Activated B cell treated with CpG ODN at 0.5 μM for 24 hours (primary cell): ENCODE results near the gene ARRDC3. TPM values are rescaled to one million over a fixed set of nuclear protein-coding genes. Genes with fewer than 3 reads are reported as not detected.

Experiments used
- ATAC-seq: fragments of 200-7000 bp; cut with Tn5 transposase; one replicate; pipeline ENCODE4 v1.10.0; 2021; ENCODE audit warnings: low read depth, mild to moderate bottlenecking, moderate library complexity
- CTCF ChIA-PET: fragments of 350-600 bp; sonication (Branson Sonifier 250); formaldehyde crosslinking; loops from one replicate; lab custom pipeline; 2021; ENCODE audit warnings: antibody characterized with exemption; lab: Charles Lee
- POLR2A ChIA-PET: fragments of 350-600 bp; sonication (Branson Sonifier 250); formaldehyde crosslinking; loops from one replicate; lab custom pipeline; 2021; ENCODE audit warnings: antibody characterized with exemption; lab: Charles Lee
- DNase-seq: peaks from one replicate; pipeline ENCODE4 v3.0.0; 2022
- H3K27ac Mint-ChIP-seq: one replicate; pipeline ENCODE4 v1.8.0; 2020; ENCODE audit warnings: mixed read lengths
- H3K27me3 Mint-ChIP-seq: one replicate; pipeline ENCODE4 v1.8.0; 2021; ENCODE audit warnings: mixed read lengths
- H3K36me3 Mint-ChIP-seq: one replicate; pipeline ENCODE4 v1.8.0; 2021; ENCODE audit warnings: low read depth, mixed read lengths
- H3K4me1 Mint-ChIP-seq: one replicate; pipeline ENCODE4 v1.8.0; 2021; ENCODE audit warnings: mixed read lengths
- H3K4me3 Mint-ChIP-seq: one replicate; pipeline ENCODE4 v1.8.0; 2020; ENCODE audit warnings: mild to moderate bottlenecking, mixed read lengths
- H3K9me3 Mint-ChIP-seq: one replicate; pipeline ENCODE4 v1.8.0; 2020; ENCODE audit warnings: mixed read lengths
- intact Hi-C: fragments of 100-400 bp; cut with micrococcal nuclease; formaldehyde crosslinking; loops from one replicate; pipeline ENCODE4 v1.15.1; 2024
- total RNA-seq: library from RNA; stranded (reverse); gene quantifications from 2 replicates; pipeline ENCODE4 v1.2.3, GENCODE V29; 2022
- TF ChIP-seq, protein P1 (sequence below): fragments of 200-600 bp; IDR thresholded peaks from one replicate; pipeline ENCODE4 v1.8.0; 2022; ENCODE audit warnings: antibody characterized with exemption, mild to moderate bottlenecking

ARRDC3 gene
- total RNA-seq, 1 donor from 2014 or later: 65.3 TPM

DNA sequence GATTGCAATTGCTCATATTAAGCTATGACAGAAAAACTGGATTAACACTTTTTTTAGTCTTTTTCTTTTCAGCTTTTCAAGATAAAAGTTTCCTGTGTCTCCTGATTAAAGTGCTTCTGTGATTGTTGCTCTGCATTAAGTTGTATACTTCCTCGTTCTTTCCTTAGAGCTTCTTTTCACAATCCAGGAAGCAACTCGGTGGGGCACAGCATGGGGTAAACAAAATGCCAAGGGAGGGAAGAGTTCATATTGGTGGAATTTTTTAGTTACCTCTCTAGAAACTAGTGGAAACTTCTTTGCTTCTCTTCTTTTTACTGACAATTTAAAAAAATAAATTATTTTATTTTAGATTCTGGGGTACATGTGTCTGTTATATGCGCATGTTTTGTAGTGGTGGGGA is 37.8 kb upstream of the ARRDC3 start:
- no peaks in the 10 kb centered on the region for H3K27me3 Mint-ChIP-seq
- no peak for ATAC-seq
- TF ChIP-seq, protein P1, sequence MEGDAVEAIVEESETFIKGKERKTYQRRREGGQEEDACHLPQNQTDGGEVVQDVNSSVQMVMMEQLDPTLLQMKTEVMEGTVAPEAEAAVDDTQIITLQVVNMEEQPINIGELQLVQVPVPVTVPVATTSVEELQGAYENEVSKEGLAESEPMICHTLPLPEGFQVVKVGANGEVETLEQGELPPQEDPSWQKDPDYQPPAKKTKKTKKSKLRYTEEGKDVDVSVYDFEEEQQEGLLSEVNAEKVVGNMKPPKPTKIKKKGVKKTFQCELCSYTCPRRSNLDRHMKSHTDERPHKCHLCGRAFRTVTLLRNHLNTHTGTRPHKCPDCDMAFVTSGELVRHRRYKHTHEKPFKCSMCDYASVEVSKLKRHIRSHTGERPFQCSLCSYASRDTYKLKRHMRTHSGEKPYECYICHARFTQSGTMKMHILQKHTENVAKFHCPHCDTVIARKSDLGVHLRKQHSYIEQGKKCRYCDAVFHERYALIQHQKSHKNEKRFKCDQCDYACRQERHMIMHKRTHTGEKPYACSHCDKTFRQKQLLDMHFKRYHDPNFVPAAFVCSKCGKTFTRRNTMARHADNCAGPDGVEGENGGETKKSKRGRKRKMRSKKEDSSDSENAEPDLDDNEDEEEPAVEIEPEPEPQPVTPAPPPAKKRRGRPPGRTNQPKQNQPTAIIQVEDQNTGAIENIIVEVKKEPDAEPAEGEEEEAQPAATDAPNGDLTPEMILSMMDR: no peak
- ChIA-PET POLR2A (no interaction called here), CTCF (interaction anchor here (0.7 to 8.4 kb wide), 8 partner anchors 10 to 556 kb away, joined by 3 to 179 read pairs (median 15); partner anchors contain the start of gene ARRDC3)
- no peak overlapping the region for H3K27ac Mint-ChIP-seq
- H3K9me3 Mint-ChIP-seq: no peaks in the 10 kb centered on the region
- H3K36me3 Mint-ChIP-seq: no peaks in the 10 kb centered on the region
- H3K4me3 Mint-ChIP-seq: no peak overlapping the region
- no peak for DNase-seq
- no peaks in the 10 kb centered on the region for H3K4me1 Mint-ChIP-seq
- intact Hi-C loops: no loop called here

DNA sequence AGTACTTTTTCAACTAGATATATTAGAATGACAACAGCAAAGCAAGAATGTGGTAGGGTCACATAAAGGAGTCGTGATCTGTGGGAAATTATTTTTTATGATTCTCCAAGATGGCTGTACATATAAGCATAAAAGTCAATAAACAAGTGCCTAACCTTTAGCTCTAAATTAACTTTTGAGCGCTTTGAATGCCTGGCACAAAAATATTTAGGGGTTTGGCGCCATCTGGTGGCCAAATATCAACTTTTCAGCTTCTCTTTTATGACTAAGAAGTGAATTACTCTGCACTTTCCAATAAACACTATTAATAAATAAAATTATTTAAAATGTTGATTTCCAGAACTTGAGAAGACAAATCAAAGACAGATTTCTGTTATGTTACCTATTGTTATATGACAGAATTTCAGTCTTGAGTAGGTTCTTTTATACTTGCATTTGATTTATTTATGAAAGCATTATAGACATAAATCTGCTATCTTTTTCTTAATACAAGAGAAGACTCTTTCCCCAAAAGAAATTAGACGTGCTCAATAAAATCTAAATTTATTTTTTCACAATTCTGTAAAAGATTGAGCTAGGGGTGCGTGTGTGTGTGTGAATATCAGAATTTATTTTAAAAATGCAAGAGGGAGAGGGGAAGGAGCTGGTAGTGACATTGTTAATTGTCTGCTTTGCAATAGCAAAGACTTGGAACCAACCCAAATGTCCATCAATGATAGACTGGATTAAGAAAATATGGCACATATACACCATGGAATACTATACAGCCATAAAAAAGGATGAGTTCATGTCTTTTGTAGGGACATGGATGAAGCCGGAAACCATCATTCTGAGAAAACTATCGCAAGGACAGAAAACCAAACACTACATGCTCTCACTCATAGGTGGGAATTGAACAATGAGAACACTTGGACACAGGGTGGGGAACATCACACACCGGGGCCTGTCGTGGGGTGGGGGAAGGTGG is 36.7 kb upstream of the ARRDC3 start:
- DNase-seq (peak; percentile 21), ATAC-seq (no peak)
- no peaks in the 10 kb centered on the region for H3K36me3 Mint-ChIP-seq
- intact Hi-C loops: loop anchor here (1.0 to 5.0 kb wide), 6 partner anchors 35 to 618 kb away; no protein-coding TSS in a partner anchor
- H3K27ac Mint-ChIP-seq: no peak overlapping the region
- POLR2A ChIA-PET: interaction anchor here (1.1 kb wide), 1 partner anchor 37 kb away, joined by 3 read pairs; no protein-coding TSS in a partner anchor
- no peak overlapping the region for H3K4me3 Mint-ChIP-seq
- CTCF ChIA-PET: interaction anchor here (0.7 to 8.4 kb wide), 27 partner anchors 9 to 980 kb away, joined by 3 to 179 read pairs (median 4); partner anchors contain the start of gene ARRDC3
- no peaks in the 10 kb centered on the region for H3K27me3 Mint-ChIP-seq
- TF ChIP-seq, protein P1: peak; percentile 38
- no peaks in the 10 kb centered on the region for H3K9me3 Mint-ChIP-seq
- H3K4me1 Mint-ChIP-seq: no peaks in the 10 kb centered on the region

DNA sequence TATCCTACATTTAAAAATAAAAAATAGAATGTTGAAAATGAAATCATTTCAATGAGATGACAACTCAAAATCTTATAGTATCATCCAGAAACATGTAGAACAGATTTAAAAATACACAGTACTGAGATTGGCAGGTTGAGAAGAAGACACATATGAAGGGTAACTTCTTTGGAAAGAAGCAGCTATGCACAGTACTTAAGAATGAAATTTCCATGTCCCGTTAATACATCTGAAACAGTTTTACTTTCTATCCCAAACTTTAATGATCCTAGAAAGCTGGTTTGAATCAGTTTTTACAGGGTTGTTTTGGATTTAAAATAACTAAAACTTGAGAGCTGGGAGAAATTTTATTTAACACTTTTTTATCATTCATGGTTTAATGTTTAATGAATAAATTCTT is 36.0 kb upstream of the ARRDC3 start:
- Mint-ChIP-seq H3K36me3 (no peaks in the 10 kb centered on the region), H3K4me3 (no peak overlapping the region), H3K4me1 (no peaks in the 10 kb centered on the region), H3K9me3 (no peaks in the 10 kb centered on the region), H3K27me3 (no peaks in the 10 kb centered on the region), H3K27ac (no peak overlapping the region)
- DNase-seq (no peak), ATAC-seq (no peak)
- CTCF ChIA-PET: interaction anchor here (0.7 to 8.4 kb wide), 22 partner anchors 9 to 979 kb away, joined by 3 to 179 read pairs (median 4); partner anchors contain the start of gene ARRDC3
- intact Hi-C loops: loop anchor here (1.0 to 5.0 kb wide), 6 partner anchors 34 to 617 kb away; no protein-coding TSS in a partner anchor
- TF ChIP-seq, protein P1: no peak
- POLR2A ChIA-PET: interaction anchor here (1.1 kb wide), 1 partner anchor 37 kb away, joined by 3 read pairs; no protein-coding TSS in a partner anchor

DNA sequence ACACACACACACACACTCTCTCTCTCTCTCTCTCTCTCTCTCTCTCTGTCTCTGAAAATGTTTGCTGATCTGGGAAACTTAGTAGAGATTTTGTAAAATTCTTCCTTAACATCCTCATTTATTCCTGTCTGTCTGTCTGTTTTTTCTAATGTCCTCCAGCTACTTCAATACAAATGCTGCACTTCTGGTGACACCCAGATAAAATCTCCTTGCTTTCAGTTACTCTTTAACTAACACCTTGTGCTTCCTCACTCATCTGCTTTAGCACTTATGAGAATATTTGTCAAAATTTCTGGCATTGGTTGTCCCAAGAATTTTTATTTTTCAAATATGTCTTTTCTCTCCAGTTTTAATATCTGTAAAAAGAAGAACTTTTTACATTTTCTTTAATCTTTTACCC is 35.0 kb upstream of the ARRDC3 start:
- no peaks in the 10 kb centered on the region for H3K4me1 Mint-ChIP-seq
- H3K9me3 Mint-ChIP-seq: no peaks in the 10 kb centered on the region
- H3K36me3 Mint-ChIP-seq: no peaks in the 10 kb centered on the region
- CTCF ChIA-PET: interaction anchor here (0.7 to 8.4 kb wide), 8 partner anchors 33 to 558 kb away, joined by 3 to 179 read pairs (median 6); partner anchors contain the start of gene ARRDC3
- POLR2A ChIA-PET: no interaction called here
- no peak for ATAC-seq
- TF ChIP-seq, protein P1: no peak
- no peak overlapping the region for H3K4me3 Mint-ChIP-seq
- no peaks in the 10 kb centered on the region for H3K27me3 Mint-ChIP-seq
- DNase-seq: no peak
- no peak overlapping the region for H3K27ac Mint-ChIP-seq
- intact Hi-C loops: loop anchor here (5.0 kb wide), 1 partner anchor 616 kb away; no protein-coding TSS in a partner anchor

DNA sequence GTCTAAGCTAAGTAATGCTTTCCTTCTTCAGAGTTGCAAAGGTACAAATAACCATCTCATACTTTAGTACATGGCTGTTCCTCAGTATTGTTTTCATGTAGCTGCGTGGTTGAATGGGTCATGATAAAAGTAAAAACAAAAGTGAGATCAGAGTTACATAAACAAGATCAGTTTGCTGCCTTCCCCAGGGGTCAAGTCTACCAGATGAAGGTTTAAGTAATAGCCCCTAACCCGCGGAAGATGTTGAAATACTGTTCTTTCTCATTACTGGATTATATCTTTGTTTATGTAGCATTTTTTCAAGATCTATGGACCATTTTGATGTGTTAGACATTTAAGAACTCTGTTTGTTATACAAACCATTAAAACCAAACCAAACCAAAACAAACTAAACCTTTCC is 34.1 kb upstream of the ARRDC3 start:
- POLR2A ChIA-PET: no interaction called here
- ATAC-seq (no peak), DNase-seq (no peak)
- Mint-ChIP-seq H3K27ac (no peak overlapping the region), H3K4me1 (no peaks in the 10 kb centered on the region), H3K9me3 (no peaks in the 10 kb centered on the region), H3K36me3 (no peaks in the 10 kb centered on the region), H3K4me3 (no peak overlapping the region), H3K27me3 (no peaks in the 10 kb centered on the region)
- CTCF ChIA-PET: interaction anchor here (0.9 to 8.4 kb wide), 6 partner anchors 32 to 552 kb away, joined by 3 to 179 read pairs (median 22); partner anchors contain the start of gene ARRDC3
- intact Hi-C loops: loop anchor here (5.0 kb wide), 1 partner anchor 615 kb away; no protein-coding TSS in a partner anchor
- TF ChIP-seq, protein P1: no peak
